CD4-positive, alpha-beta T cell treated with Interleukin-1 beta for 1 hour (primary cell): Measurements from ENCODE around the gene TAS2R41.
"Not testable (repeated sequence)": the region's sequence is repeated elsewhere in the genome, so short reads cannot be mapped to it uniquely, and the experiment has no call there.

ENCODE experiments used
- DNase-seq, 2 donors: peaks; one replicate each; pipeline ENCODE4 v3.0.0-alpha.2; 2020 to 2022

The TAS2R41 gene

DNA sequence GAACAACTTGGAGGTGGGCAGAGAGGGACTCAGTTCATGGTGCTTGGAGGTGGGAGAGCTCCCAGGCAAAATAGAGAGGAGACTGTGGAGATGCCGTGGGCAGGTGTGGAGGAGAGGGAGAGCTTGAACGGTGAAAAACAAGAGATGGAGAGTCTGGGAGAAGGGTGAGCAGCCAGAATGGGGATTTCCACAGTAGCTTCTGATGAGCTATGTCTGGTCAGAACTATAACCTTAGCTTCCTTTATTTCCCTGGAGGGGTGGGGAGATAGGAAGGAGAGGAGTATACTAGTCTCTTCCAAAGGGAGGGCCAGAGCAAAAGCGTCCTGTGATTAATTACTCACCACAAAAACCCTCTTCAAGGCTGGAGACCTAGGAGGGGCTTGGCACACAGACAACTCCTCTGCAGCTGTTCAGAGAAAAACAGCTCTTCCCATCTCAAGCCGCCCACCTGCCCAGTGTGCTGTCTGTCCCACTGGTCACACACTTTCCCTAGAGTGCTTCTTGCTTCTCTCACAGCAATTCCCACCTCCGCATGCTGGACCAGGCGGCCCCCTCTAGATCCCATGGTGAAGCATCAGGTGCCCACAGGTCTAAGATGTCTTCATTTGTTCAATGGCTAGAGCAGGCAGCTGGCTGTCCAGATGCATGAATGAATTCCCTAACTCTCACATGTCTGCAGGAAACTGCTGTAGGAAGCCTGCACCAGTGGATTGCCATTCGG is 41.9 kb downstream of the TAS2R41 start:
- DNase-seq: no peak

DNA sequence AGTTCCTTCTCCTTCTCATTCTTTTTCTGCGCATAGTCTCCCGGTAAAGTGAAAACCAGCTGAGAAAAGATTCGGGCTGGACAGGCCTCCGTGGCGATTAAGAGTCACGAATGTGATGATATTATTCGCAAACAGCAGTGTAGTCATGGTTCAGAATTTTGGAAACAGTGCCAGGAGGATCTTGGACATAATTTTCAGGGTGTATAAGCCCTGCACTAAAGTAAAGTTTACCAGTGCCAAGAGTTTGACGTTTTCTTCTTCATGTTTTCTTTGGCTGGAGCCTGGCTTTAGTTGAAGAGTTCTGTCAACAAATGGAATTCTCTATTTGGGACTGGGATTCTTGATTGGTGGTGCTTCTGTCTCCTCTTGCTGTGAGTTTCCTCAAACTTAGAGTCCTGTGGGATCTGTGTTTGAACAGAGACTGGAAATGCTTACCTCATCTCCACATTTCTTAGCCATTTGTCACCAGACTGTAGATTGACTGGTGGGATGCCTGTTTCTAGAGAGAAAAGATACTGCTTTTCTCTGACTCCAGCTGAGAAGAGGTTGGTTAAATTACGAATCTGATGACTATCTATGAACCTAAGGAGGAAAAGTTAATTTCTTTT is 44.7 kb downstream of the TAS2R41 start:
- not testable (repeated sequence) for DNase-seq
